Islet of Langerhans (tissue), 1 donor: Measurements from ENCODE around the gene C10orf71.

Experiments used
- FAIRE-seq: peaks from one replicate; lab custom pipeline; 2011; peaks lifted over from hg19 to GRCh38; lab: Jason Lieb, UNC

Gene C10orf71

DNA sequence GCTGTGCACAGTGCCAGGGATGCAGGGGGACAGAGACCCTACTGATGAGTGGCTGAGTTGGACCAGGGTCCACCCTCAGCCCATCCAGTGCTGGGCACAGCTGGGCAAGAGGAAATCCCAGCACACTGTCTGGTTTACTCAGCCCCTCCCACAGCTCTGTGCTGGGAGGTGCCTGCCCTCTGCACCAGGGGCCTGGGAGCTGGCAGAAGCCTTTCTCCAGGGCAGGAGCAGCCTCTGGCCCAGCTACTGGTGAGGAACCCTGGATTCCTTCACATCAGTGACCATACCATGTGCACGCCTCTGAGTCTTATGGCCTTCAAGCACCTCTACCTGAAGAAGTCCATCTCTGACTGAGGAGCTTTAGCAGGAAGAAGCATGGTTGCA is 25.9 kb upstream of the C10orf71 start:
- no peak for FAIRE-seq

DNA sequence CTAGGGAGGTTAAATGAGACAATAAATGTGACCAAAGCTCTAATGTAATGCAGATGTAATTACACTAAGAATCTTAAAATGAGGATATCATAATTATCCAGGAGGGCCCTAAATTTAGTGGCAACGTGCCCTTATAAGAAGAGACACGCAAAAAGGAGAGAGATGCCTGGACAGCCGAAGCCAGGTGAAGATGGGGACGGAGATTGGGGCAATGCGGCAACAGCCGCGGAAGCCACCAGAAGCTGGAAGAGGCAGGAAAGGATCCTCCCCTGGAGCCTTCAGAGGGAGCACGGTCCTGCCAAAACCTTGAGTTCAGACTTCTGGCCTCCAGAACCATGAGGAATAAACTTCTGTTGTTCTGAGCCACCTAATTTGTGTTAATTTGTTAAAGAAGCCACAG is 25.3 kb upstream of the C10orf71 start:
- no peak for FAIRE-seq

DNA sequence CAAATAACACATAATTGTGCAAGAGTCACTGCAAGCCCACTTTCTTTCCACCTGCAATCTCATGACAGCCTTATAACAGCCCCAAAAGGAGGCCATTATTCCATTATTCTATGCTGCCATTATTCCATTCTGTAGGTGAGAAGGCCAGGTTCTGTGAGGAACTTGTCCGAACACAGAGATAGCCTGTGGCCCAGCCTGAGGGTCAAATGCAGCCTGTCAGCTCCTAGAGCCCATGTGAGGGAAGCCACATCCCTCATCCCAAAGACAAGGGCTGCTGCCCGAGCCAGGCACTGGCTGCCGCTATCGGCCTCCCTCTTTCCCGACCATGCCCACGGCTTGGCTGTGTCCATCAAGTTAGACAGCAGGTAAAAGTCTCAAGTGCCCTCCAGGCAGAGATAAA is 24.1 kb upstream of the C10orf71 start:
- FAIRE-seq: no peak

DNA sequence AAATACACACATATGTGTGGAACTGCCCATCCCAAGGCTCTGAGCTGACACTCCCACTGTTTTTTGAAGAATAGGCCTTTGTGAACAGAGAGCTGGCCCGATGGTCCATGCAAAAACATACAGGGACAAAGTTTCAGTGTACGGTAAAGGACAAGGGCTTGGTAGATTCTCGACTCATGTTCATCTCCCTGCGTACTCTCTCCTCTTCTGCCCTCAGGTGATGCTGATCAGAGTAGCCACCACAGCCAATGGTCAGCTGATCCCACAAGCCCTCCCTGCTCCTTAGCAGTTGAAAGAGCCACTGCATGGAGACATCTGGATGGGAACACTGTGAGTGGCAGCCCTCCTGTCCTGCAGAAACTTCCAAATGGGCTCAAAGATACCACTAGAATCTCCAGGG is 23.1 kb upstream of the C10orf71 start:
- no peak for FAIRE-seq

- FAIRE-seq: no peak
These were observed 22.4 kb upstream of the C10orf71 start for GRCh38 chr10:49276596-49276995.

GRCh38 chr10:49277973-49278372 is 21.0 kb upstream of the C10orf71 start:
- FAIRE-seq: no peak

DNA sequence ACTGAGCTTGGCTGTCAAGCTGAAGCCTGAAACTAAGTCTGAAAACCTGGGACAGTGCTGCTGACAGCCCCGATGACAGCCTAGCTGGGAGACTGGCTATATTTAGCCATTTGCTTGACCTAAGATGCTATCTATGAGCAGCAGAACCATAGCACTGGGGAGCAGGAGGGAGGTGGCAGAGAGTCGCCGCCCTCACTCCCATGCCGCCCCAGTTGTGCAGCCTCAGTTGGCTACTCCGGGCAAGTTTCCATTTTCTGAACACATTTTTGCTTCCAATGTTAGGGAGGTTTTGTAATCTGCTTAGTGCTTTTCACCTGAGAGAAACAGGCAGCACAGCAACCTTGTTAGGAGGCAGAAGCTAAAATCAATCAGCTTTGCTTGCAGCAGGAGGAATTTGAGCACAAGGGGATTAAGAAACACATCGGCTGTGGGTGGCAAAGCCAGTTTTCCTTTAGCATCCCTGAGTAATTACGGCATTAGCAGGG is 20.4 kb upstream of the C10orf71 start:
- FAIRE-seq: no peak

GRCh38 chr10:49279015-49279880 is 19.7 kb upstream of the C10orf71 start:
- no peak for FAIRE-seq

DNA sequence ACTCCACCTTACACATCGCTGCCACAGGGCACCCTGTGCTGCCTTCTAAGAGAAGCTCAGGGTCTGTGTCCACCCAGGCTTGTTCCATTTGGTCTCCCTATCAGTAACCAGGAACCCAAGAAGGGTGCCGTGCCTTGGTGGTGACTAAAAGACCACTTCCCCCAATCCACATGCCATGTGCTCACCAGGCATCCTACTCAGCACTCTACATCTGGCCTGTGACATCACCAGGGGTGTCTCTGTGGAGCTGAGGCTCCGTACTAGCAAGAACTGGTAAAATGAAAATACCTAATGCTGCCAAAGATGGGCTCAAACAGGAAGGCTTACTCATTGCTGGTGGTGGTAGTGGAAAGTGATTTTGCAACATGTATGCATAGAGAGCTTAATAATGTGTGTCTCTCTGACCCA is 19.0 kb upstream of the C10orf71 start:
- FAIRE-seq: no peak

GRCh38 chr10:49281461-49281860 is 17.5 kb upstream of the C10orf71 start:
- FAIRE-seq: no peak

GRCh38 chr10:49282306-49282705 is 16.7 kb upstream of the C10orf71 start:
- FAIRE-seq: no peak

DNA sequence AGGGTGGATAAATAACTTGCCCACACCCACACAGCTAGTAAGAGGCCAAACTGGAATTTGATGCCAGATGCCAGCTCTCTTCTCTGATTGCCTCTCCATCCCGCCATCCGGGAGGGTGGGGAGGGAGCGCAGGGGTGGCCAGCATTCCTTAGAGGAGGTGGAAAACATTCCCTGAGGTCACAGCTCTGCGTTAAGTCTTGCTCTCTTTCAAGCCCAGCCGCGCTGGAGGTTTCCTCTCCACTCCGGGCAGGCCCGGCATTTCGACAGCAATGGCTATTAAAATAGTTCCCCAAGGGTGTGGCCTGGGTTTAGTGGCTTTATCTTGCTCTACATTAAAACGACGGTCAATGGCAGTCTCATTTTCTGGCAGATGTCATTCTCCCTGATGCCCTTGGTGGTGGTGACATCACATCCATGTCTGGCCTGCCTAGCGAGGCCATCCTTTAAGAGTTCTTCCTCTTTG is 16.1 kb upstream of the C10orf71 start:
- no peak for FAIRE-seq

DNA sequence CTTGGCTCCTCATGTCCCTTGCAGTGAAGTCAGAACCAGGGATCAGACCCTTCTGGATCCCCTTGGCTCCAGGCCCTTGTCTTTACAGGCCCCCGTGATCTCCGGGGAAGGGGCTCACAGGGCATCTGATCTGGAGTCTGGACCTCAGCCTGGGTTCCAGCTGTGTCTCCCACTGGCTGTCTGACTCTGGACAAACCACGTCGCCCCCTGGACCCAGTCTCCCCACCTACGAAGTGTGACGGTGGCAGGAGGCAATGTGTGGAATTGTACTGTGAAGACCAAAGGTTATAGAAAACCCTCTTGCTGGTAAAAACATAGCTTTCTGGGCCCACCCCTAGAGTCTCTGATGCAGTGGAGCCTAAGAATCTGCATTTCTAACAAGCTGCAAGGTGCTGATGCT is 15.5 kb upstream of the C10orf71 start:
- no peak for FAIRE-seq

GRCh38 chr10:49284356-49284755 is 14.6 kb upstream of the C10orf71 start:
- FAIRE-seq: no peak

- FAIRE-seq: no peak
These were observed 13.7 kb upstream of the C10orf71 start for GRCh38 chr10:49285232-49285631.

- FAIRE-seq: no peak
These were observed 12.3 kb upstream of the C10orf71 start for GRCh38 chr10:49286686-49287085.

GRCh38 chr10:49287689-49288340 is 11.2 kb upstream of the C10orf71 start:
- no peak for FAIRE-seq

DNA sequence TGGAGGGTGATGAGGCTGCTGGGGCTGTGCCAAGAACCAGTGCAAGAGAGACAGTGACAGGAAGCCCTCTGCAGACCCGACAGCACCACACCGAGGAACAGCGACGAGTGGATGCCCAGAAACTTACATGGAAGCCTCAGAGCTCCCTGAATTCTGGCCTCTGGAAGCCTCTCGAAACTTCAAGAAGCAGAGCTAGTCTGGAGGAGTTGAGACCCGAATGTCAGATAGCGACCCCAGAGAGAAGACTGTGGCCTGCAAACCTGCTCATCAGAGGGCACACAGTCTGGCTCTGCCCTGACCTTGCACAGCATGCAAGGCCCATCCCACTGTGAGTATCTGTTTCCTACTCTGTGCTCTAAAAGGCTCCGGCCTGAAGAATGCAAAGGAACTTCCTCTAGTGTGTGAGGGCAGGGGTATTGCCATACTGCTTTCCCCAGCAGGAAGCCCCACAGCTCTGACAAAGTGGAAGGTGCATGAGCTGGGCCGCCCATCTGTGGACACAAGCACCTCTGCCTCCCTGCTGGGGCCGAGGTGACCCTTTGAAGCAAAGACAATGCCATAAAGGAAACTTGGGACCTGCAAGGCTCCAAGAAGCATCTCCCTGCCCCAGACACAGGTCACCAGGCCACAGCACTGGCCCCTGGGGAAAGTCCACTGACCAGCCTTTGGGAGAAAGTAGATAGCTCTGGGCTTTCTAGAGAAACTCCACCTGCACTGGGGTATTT is 10.5 kb upstream of the C10orf71 start:
- FAIRE-seq: no peak

DNA sequence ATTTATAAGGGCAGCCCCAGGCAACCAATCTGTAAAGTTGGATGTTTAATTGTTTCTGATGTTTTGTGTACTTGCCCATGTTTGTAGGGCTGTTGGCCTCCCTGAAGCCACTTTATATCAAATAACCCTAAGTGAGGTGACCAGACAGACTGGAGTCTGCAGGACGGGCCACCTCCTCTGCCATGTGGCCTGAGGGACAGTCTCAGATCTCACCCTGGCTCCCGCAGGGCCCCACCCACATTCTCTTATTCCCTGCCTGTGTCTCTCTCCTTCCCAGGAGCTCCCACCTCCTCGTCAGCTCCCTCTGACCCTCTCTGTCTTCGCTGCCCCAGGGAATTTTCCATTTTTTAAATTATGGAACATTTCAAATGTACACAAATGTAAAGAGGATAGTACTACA is 9.5 kb upstream of the C10orf71 start:
- no peak for FAIRE-seq

GRCh38 chr10:49290131-49290530 is 8.8 kb upstream of the C10orf71 start:
- FAIRE-seq: no peak

- FAIRE-seq: no peak
These were observed 8.4 kb upstream of the C10orf71 start for GRCh38 chr10:49290607-49291006.

- FAIRE-seq: no peak
These were observed 6.3 kb upstream of the C10orf71 start for GRCh38 chr10:49292565-49293207.
